ENCODE data around the gene ABCD3.
A peak's percentile ranks its signal among the peaks of the same experiment; 100 is the strongest.
"Not testable (repeated sequence)": the region's sequence is repeated elsewhere in the genome, so short reads cannot be mapped to it uniquely, and the experiment has no call there.

ABCD3 gene

DNA sequence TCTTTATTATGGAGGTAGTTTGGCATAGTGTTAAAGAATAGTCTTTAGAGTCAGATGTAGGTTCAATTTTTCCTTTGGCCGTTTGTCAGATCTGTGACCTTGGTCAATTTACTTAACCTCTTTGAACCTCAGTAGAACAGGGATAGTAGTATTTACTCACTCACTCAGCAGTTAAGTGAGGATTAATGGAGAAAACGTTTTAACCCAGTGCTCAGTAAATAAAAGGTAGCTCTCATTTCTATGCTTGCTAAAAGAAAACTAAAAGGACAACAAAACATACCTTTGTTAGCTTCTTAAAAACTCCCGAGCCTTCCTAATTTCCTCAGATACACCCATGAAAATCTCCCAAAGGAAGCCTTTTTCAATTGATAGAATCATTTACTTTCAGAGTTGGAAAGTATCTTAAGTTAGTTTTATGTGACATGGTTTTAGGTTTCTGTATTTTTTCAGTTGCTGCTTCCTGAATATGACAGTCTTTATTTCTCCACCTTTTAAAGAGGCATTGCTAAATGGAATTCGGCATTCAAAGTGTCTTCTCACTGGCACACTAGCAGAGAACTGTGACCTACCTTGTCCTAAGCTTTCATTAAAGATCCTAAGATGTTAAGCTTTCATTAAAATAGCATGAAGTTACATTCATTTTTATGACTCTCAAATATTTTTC is 7.8 kb downstream of the ABCD3 start:
- in situ Hi-C loops (cut with HindIII; ENCODE audit: low sequenced_read_pairs), result no loop called here
- TF ChIP-seq, protein P1, sequence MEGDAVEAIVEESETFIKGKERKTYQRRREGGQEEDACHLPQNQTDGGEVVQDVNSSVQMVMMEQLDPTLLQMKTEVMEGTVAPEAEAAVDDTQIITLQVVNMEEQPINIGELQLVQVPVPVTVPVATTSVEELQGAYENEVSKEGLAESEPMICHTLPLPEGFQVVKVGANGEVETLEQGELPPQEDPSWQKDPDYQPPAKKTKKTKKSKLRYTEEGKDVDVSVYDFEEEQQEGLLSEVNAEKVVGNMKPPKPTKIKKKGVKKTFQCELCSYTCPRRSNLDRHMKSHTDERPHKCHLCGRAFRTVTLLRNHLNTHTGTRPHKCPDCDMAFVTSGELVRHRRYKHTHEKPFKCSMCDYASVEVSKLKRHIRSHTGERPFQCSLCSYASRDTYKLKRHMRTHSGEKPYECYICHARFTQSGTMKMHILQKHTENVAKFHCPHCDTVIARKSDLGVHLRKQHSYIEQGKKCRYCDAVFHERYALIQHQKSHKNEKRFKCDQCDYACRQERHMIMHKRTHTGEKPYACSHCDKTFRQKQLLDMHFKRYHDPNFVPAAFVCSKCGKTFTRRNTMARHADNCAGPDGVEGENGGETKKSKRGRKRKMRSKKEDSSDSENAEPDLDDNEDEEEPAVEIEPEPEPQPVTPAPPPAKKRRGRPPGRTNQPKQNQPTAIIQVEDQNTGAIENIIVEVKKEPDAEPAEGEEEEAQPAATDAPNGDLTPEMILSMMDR (IDR thresholded peaks at IDR 0.05; ENCODE audit: low read depth, low read length), result no peak
- no peak for DNase-seq (ENCODE audit: low read depth, low spot score)
- no peak overlapping the region for H3K4me3 ChIP-seq (ENCODE audit: low read depth, low read length)

GRCh38 chr1:94426485-94426870 is 8.3 kb downstream of the ABCD3 start:
- in situ Hi-C loops (cut with HindIII; ENCODE audit: low sequenced_read_pairs); H3K4me3 ChIP-seq (ENCODE audit: low read depth, low read length); DNase-seq (ENCODE audit: low read depth, low spot score): not testable (repeated sequence)

DNA sequence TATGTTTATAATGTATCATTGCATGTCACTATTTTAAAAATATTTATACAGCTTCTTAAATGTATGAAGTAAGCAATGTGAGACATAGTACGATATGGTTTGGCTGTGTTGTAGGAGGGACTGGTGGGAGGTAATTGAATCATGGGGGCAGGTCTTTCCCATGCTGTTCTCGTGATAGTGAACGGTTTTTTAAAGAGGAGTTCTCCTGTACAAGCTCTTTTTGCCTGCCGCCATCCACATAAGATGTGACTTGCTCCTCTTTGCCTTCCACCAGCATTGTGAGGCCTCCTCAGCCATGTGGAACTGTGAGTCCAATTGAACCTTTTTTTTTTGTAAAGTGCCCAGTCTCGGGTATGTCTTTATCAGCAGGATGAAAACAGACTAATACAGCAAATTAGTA is 10.3 kb downstream of the ABCD3 start:
- DNase-seq (ENCODE audit: low read depth, low spot score), result no peak
- TF ChIP-seq, protein P1 (IDR thresholded peaks at IDR 0.05; ENCODE audit: low read depth, low read length), result no peak
- H3K4me3 ChIP-seq (ENCODE audit: low read depth, low read length), result no peak overlapping the region
- in situ Hi-C loops (cut with HindIII; ENCODE audit: low sequenced_read_pairs), result no loop called here

GRCh38 chr1:94428927-94429528 is 10.8 kb downstream of the ABCD3 start:
- H3K4me3 ChIP-seq (ENCODE audit: low read depth, low read length); DNase-seq (ENCODE audit: low read depth, low spot score); in situ Hi-C loops (cut with HindIII; ENCODE audit: low sequenced_read_pairs): not testable (repeated sequence)

DNA sequence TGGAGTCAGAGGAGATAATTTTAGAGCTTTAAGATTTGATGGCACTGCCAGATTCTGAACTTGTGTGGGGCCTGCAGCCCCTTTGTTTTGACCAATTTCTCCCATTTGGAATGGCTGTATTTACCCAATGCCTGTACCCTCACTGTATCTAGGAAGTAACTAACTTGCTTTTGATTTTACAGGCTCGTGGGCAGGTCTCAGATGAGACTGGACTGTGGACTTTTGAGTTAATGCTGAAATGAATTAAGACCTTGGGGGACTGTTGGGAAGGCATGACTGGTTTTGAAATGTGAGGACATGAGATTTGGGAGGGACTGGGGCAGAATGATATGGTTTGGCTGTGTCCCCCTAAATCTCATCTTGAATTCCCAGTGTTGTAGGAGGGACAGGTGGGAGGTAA is 11.9 kb downstream of the ABCD3 start:
- H3K4me3 ChIP-seq (ENCODE audit: low read depth, low read length); DNase-seq (ENCODE audit: low read depth, low spot score); in situ Hi-C loops (cut with HindIII; ENCODE audit: low sequenced_read_pairs): not testable (repeated sequence)

GRCh38 chr1:94433866-94434265 is 15.7 kb downstream of the ABCD3 start:
- in situ Hi-C loops (cut with HindIII; ENCODE audit: low sequenced_read_pairs), result no loop called here
- H3K4me3 ChIP-seq (ENCODE audit: low read depth, low read length), result no peak overlapping the region
- no peak for DNase-seq (ENCODE audit: low read depth, low spot score)
- TF ChIP-seq, protein P1 (IDR thresholded peaks at IDR 0.05; ENCODE audit: low read depth, low read length), result no peak

DNA sequence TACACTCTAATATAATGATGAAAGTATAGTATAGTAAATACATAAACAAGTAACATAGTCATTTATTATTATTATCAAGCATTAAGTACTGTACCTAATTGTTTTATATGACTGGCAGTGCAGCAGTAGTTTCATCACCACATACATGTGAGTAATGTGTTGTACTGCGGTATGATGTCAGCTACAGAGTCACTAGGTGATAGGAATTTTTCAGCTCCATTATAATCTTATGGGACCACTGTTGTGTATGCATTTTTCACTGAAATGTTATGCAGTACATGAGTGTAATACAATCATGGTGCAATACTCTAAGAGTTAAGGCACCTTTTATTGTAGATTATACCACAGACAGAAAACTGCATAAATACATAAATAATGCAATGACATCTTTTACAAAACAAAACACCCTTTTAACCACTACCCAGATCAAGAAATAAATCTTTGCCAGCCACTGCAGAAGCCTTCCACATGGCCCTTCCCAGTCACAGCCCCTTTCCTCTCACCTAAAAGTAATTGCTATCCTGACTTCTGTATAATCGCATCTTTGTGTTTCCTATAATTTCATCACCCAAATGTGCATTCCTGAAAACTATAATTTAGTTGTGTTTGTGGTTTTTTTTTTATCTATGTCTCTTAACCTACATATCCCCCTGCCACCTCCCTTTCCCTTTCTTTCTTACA is 16.3 kb downstream of the ABCD3 start:
- in situ Hi-C loops (cut with HindIII; ENCODE audit: low sequenced_read_pairs), result no loop called here
- TF ChIP-seq, protein P1 (IDR thresholded peaks at IDR 0.05; ENCODE audit: low read depth, low read length), result no peak
- no peak for DNase-seq (ENCODE audit: low read depth, low spot score)
- H3K4me3 ChIP-seq (ENCODE audit: low read depth, low read length), result no peak overlapping the region

DNA sequence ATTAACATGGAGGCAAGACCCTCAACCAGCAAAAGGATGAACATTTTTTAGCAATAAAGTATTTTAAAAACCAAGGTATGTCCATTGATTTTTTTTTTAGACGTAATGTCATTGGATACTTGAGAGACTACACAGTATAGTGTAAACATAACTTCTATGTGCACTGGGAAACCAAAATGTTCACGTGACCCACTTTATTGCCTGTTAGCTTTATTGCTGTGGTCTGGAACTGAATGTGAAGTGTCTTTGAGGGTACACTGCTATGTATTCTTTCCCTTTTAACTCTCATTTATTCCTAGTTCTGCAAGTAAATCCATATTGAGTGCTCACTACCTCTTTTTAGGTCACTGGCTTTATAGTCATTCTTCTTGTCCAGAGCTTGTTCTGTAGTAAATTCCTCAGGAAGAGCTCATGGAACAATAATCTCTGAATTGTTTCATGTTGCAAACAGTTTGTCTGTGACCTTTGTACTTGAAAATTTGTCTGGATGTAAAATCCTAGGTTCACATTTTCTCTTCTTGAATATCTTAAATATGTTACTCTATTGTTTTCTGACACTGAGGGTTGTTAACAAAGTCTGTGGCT is 20.6 kb downstream of the ABCD3 start:
- TF ChIP-seq, protein P1 (IDR thresholded peaks at IDR 0.05; ENCODE audit: low read depth, low read length), result no peak
- DNase-seq (ENCODE audit: low read depth, low spot score), result peak; percentile 29
- no peak overlapping the region for H3K4me3 ChIP-seq (ENCODE audit: low read depth, low read length)
- in situ Hi-C loops (cut with HindIII; ENCODE audit: low sequenced_read_pairs), result no loop called here

All from astrocyte of the spinal cord (primary cell).